Sigmoid colon (tissue), 4 donors: ENCODE results near the gene MDGA2.

Experiments
- CTCF ChIP-seq, 4 experiments: fragments of 450-650 bp in 3 of 4; fragments of 200-600 bp in 1 of 4; IDR thresholded peaks; one replicate each; pipeline ENCODE4 v1.5.1; 2016 to 2019; ENCODE audit warnings: antibody characterized with exemption in 4 of 4, mild to moderate bottlenecking in 3 of 4, moderate library complexity in 2 of 4
- EP300 ChIP-seq, 4 donors: sonication (generic); formaldehyde crosslinking; IDR thresholded peaks; one replicate each; pipeline ENCODE4 v1.6.1; 2017; ENCODE audit warnings: antibody characterized with exemption in 4 of 4
- POLR2A ChIP-seq, 2 donors: fragments of 450-650 bp; IDR thresholded peaks; one replicate each; pipeline ENCODE4 v1.6.1; 2016; ENCODE audit warnings: antibody characterized with exemption in 2 of 2, mild to moderate bottlenecking in 2 of 2, moderate library complexity in 2 of 2
- POLR2AphosphoS5 ChIP-seq, 4 donors: sonication (generic); formaldehyde crosslinking; IDR thresholded peaks; one replicate each; pipeline ENCODE4 v1.6.1; 2017; ENCODE audit warnings: antibody characterized with exemption in 4 of 4

- TF ChIP-seq CTCF (IDR thresholded peaks at IDR 0.05) (no peak), POLR2A (IDR thresholded peaks at IDR 0.05) (no peak), POLR2AphosphoS5 (IDR thresholded peaks at IDR 0.05) (no peak), EP300 (IDR thresholded peaks at IDR 0.05) (no peak)
Observed at GRCh38 chr14:47485421-47485820, 190.0 kb downstream of the MDGA2 start.
